GM18505 (cell line): ENCODE results near the gene ALG8.

Source experiments
- ATAC-seq: cut with Tn5 transposase; IDR thresholded peaks from one replicate; pipeline ENCODE4 v1.9.1; 2021; ENCODE audit not compliant: unreplicated experiment
- POLR2A ChIP-seq: IDR thresholded peaks from 4 replicates; pipeline ENCODE4 v1.6.1; 2011; ENCODE audit warnings: borderline replicate concordance; ENCODE audit not compliant: insufficient read depth, insufficient read length; ENCODE audit errors: extremely low read depth

The ALG8 gene

DNA sequence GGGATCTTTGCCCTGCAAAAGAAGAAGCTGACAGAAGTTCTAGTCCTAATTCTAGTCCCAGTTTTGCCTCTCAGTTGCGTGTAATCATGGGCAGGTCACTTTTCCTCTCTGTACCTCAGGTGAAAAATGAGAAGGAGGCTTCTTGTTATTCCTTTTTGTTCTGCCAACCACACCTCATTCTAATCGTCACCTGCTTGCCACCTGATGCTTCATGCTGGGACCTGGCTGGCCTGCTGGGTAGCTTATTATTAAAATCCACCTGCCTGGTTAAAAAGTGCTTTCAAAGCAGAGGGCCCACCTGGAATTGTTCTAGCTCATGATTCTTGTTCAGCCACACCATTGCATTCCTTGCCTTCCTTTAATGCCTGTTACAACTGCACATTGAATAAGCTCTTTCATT, 8.4 kb upstream of the ALG8 start:
- no peak for ATAC-seq
- TF ChIP-seq POLR2A = no peak

DNA sequence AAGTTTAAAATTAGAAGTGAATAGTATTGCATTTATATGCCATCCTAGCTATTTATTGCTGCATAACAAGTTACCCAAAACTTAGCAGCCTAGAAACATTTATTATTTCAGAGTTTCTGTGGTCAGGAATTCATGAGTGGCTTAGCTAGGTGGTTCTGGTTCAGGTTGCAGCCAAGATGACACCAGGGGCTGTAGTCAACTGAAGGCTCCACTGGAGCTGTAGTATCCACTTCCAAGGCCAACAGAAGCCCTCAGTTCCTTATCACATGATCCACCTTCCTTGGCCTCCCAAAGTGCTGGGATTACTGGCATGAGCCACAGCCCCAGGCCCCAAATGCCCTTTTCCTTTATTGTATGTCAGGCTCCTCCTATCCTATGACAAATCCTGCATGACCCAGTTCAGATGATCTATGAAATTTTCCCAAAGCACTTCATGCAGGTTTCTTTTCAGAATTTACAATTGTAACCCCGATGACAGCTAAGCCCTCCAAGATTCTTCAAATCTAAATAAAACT, 6.1 kb upstream of the ALG8 start:
- no peak for TF ChIP-seq POLR2A
- no peak for ATAC-seq

DNA sequence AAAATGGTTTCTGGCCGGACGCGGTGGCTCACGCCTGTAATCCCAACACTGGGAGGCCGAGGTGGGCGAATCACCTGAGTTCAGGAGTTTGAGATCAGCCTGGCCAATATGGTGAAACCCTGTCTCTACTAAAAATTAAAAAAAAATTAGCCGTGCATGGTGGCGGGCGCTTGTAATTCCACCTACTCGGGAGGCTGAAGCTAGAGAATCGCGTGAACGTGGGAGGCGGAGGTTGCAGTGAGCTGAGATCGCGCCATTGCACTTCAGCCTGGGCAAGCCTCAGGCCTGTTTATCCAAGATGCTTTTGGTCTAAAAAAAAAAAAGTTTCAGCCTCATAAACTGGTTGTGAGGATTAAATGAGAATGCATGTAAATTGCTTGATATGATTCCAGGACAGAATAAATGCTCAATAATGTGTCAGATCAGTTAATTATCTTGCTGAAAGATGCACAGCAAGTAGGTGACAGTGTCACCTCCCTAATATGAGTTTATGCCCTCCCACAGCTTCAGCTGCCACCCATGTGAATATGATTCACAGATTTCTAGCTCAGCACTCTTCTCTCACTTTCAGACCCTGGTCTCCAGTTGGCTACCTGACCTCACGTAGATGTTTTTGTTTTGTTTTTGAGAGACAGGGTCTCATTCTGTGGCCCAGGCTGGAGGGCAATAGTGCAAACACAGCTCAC, 1.1 kb upstream of the ALG8 start:
- TF ChIP-seq POLR2A = no peak
- no peak for ATAC-seq

DNA sequence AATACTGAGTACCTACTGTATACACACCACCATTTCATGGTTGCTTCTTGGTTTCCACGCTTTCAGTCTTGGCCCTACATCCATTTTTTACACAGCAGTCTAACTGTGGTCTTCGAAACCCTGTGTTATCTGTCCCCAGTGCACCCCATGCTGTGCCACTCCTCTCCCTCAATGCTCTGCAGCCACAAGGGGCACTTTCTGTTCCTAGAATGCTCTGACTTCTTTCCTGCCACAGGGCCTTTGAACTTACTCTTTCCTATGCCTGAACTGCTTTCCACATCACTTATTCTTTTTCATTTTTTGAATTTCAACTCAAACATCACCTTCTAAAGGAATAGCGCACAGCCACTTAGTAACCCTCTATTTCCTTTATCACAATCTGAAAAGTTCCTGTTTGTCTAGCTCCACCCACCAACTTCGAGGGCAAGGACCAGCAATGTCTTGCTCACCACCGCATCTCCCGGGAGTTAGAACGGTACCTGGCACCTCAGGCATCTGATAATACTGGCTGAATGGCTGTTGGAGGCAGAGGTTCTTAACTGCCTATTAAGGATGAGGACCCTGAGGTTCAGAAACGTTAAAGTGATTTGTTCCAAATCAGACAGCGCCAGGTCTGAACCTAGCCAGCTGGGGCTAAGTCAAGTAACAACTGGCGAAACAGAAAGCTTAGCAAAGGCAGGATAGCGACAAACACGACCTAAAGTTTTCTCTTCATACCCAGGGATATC, 568 bp downstream of the ALG8 start:
- no peak for TF ChIP-seq POLR2A
- ATAC-seq = peak; percentile 22

DNA sequence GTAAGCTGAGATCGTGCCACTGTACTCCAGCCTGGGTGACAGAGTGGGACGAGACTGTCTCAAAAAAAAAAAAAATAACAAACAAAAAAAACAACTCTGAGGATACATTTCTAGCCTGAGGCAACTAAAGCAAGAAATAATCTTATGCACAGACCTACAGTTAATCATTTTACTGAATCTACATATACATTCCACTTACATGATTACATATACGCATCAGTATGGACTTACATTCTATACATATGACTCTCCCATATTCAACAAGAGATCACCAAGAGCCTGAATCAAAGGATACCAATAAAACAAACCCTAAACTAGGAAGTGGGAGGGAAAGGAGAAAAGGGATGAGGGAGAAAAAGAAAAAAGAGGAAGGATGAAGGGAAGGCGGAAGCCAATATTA, 1.1 kb downstream of the ALG8 start:
- ATAC-seq = no peak
- TF ChIP-seq POLR2A = no peak

DNA sequence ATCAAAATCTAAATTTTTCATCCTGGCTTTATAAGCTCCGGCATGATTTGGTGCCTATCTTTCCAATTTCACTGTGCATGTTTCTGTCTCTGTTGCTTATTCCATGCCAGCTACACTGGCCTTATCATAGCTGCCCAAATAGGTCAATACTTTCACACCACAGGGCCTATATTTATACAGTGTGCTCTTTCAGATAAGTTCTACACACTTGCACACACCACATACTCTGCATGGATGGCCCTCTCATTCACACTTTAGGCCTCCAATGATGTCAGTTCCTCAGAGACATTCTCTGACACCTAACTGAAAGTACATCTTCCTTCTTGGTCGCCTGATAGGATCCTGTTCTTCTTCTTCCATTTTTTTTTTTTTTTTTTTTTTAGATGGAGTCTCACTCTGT, 7.0 kb downstream of the ALG8 start:
- ATAC-seq = no peak
- no peak for TF ChIP-seq POLR2A

DNA sequence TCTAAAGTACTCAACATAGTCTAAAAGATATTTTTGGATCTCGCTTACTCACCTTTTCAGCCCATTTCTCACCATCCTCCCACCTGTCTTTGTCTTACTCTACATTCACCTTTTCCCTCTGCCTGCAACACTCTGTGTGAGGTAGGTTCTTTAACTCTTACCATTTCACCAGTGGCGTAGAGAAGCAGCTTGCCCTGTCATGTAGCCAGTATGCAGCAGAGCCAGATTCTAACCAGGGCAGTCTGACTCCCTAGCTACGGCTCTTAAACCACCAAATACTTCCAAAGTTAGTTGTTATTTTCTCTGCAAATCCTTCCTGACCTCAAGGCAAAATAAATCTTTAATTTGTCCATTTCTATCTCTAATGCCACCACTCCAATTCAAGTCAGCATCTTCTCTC, 7.5 kb downstream of the ALG8 start:
- no peak for TF ChIP-seq POLR2A

DNA sequence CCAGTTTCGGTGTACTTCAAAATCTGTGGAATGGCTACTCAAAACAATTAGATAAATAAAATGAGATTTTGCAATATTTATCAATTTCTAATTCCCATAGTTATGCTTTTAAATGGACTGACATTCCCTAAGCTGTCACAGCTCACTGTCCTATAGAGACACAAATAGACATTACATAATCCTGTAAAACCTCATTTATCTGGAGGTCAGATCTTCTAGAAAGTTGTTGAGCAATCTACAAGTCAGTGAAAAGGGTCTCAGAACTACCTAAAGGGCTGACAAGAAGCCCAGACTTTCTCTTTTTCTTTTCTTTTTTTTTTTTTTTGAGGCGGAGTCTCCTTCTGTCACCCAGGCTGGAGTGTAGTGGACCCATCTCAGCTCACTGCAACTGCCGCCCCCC, 12.0 kb downstream of the ALG8 start:
- ATAC-seq = no peak
- TF ChIP-seq POLR2A = no peak

More for the DNA sequence above, 7.5 kb downstream of the ALG8 start:
- ATAC-seq = no peak

DNA sequence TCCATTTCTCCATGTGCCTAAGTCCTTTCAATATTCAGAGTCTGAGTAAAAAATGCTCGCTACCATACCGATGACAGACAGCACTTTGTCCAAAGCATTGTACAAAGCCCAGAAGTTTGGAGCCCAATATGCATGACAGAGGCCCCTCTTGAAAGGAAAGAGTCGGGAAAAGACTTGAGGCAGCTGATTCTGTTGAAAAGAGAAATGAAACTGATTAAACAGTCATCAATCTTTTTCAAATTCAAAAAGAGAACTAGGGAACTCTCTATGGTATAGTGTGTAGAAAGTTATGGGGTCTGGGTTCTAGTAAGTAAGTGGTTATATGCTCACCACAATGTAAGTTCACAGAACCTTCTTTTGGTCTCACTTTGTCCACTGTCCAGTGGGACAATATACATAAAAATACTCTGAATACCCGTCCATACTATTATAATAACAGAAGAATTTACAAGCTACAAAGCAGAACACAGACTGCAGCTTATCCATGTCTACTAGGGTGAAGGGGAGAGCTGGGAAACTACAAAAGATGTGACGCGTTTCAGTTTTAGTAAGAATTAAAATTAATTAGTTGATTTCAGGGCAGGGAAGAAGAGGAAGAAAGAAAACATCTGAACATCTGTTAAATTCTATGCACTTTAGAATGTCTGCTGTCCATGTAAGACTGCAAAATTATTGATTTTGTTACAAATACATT, 26.7 kb downstream of the ALG8 start:
- ATAC-seq = no peak
- TF ChIP-seq POLR2A = no peak

DNA sequence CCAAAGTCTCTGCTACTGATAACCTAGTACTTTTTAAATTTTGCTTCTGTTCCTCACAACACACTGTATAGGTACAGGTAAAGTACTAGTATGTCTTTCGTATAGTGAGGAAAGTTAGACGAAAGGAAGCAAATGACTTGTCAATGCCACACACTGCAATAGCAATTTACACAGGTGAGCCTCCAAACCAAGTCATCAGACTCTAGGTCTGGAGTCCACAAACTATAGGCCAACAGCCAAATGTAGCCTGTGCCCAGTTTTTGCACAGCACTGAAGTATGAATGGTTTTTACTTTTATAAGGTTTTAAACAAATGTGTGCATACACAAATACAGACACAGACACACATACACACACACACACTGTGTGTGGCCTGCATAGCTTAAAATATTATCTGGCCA, 28.1 kb downstream of the ALG8 start:
- no peak for TF ChIP-seq POLR2A
- no peak for ATAC-seq

DNA sequence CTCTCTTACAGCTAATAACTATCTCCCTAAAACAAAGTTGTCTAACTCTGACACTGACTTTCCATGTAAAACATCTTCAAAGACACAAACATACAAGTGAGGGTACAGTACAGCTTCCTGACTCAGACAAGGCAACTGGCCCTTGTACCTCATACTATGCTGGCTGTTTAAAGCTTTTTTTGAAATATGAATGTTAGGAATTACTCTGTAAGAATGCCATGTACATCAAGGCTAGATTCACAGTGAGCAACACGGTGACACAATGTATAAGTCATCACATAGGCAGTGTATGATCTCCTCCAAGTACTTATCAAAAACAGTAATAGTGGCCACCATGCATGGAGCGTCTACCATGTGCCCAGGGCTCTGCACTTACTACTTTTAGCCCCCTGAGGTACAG, 28.6 kb downstream of the ALG8 start:
- ATAC-seq = no peak
- no peak for TF ChIP-seq POLR2A

DNA sequence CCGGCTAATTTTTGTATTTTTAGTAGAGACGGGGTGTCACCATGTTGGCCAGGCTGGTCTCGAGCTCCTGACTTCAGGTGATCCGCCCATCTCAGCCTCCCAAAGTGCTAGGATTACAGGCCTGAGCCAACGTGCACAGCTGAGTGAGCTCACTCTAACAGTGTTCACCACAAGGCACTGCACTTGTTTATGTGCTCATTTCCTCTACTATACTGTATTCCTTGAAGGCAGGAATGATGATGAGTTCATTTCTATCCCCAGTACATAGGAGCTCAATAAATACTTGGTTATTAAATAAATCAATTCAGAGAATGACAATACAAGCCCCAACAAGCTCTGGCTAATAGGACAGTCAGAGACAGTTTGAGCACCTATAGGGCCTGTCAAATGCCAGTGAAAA, 29.1 kb downstream of the ALG8 start:
- ATAC-seq = no peak

DNA sequence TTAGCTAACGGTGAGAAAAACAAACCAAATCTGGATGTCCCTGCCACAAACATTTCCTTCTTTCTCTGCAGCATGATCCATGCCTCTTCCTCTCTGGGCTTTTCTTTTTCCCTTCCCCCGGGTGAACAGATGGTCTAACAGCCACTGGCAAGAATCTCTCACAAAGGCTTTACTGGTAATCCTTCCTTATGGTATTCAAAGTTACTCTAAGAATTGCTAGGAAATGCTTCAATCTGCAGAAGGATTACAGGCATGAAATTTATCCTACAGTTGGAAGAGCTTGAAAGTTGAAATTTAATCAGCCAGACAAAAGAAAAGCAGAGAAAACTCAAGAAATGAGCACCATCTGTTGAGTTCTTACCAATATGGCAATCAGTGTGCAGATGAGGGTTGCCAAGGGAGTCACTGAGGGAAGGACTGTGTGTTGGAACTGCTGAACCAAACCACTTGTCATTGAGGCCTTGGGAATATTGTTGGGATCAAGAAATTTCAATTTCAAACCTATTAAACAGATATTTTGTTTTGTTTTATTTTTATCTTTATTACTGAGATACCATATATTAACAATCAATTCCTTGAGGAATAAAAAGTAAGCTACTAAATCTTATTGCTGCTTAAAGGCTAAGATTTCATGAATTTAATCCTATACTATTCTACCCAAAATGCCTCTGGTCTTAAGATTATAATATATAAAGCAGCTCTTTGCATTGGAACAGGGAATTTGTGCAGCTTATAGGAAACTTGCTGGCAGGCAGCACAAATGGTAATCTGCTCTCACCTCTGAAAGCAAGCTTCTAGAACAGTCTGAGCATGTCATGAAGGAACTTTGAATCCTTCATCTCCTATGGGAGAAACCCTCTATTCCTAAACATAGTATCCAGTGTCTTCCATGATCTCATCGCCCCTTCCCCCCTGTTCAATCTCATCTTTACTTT, 30.1 kb downstream of the ALG8 start:
- no peak for TF ChIP-seq POLR2A
- ATAC-seq = no peak

More for the DNA sequence above, 29.1 kb downstream of the ALG8 start:
- no peak for TF ChIP-seq POLR2A
